SKM-1 (cell line): ENCODE measurements around the gene GLDN.

Source experiments
- DNase-seq: peaks from one replicate; lab custom pipeline; 2025; ENCODE audit not compliant: unreplicated experiment; lab: John Stamatoyannopoulos, UW

The GLDN gene

DNA sequence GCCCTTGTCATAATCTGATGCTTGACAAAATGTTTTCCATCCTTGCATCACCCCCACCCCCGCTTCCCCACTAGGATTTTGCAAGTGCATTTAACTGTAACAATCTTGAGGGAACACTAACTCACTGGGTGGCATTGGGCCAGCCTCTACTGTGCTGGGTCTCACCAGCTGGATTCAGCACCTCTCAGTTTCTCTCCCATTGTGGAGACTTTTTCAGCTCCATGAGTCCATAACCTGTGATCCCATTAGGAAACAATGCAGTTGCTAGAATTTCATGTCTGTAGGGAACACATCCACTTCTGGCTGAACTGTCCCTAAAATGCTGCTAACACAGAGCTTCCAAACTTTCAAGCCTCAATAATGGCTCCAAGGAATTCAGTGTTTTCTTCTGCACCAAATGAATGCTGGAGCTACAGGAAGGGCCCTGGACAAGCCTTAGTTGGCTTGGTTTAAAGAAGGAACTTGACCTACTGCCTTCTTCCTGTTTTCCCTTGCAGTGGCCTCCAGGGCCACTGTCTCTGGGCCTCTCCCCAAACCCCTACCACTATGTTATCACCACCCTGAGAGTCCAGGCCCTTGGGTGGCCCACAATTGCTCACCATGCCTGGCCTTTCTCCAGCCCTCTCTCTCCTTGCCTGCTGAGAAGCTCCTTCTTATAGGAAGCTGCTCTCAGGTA lies 18.7 kb upstream of the GLDN start:
- DNase-seq, result peak; percentile 62

DNA sequence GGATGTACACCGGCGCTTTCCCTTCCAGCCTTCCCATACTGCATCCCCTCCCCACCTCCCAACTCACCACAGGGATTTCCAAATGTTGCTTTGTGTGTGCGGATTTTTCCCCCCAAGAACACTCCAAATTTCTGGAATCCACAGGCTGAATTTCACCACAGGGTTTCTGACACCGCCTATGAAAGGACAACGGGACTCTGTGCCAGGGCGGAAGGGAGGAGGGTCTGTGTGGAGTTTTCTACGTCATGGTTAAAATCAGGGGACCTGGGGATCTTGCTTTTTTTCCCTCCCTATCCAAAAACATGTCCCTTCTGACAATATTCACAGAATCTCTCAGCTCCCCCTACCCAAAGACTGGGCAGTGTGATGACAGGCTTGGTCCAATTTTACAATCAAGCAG lies 17.7 kb upstream of the GLDN start:
- DNase-seq, result no peak

DNA sequence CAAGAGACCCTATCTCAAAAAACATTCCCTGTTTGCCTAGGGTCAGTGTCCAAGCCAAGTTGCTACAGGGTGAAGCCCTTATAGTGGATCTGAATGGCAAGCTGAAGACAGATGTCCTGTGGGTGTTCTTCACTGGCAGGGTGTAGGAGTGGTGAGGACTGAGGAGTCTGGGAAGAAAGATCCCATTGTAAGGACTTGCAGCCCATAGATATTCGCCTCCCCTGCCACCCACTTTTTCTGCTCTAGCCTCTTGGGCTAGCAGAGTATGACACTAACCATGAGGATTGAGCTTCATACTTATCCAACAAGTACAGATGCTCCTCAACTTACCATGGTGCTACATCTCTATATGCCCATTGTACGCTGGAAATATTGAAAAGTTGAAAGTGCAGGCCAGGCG lies 16.3 kb upstream of the GLDN start:
- DNase-seq, result no peak

DNA sequence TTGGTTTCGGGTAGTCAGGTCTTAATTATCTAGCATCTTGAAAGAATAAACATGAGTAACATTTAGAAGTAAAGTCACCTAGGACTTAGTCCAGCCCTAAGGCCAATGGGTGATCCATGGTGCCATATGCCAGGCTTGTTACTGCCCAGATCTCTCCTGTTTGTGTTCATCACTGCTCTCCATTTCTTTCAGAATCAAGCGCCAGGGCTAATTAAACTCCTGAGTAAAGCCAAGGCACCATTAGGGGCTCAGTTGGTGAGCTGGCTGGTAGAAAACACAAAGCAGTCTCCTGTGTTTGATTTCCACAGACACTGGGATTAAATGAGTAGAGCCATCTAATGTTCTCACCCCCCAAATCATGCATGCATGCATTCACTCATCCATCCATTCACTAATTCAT lies 14.4 kb upstream of the GLDN start:
- DNase-seq, result no peak

DNA sequence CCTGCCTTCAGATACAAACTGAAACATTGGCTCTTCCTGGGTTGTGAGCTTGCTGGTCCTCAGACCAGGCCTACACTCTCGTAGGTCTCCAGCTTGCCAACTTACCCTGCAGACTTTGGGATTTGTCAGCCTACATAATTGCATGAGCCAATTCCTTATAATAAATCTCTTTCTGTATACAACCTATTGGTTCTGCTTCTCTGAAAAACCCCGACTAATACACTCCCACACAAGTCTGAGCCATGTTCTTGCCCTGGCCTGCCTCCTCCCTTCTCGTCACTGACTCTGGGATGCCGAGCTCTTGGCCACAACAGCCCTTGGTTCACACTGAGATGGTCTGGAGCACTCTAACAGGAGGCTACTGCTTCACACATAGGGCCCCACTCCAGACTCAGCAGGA lies 12.5 kb upstream of the GLDN start:
- no peak for DNase-seq

DNA sequence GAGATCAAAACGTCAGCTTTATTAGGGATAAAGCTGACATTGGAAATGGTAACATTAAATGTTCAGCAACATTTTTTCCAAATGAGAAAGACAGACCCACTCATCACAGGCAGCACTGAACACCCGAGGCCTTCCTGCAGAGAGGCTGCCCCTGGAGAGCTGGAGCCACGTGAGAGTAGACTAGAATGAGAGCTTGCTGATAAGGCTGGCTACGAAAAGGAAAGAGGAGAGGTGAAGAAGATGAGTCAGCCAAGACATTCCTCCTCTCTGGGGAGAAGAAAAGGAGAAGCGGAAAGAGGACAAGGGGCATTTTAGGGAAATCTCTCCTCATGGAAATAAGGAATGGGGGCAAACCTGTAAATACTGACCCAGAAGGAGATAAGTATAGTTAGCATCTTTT lies 10.3 kb upstream of the GLDN start:
- no peak for DNase-seq

DNA sequence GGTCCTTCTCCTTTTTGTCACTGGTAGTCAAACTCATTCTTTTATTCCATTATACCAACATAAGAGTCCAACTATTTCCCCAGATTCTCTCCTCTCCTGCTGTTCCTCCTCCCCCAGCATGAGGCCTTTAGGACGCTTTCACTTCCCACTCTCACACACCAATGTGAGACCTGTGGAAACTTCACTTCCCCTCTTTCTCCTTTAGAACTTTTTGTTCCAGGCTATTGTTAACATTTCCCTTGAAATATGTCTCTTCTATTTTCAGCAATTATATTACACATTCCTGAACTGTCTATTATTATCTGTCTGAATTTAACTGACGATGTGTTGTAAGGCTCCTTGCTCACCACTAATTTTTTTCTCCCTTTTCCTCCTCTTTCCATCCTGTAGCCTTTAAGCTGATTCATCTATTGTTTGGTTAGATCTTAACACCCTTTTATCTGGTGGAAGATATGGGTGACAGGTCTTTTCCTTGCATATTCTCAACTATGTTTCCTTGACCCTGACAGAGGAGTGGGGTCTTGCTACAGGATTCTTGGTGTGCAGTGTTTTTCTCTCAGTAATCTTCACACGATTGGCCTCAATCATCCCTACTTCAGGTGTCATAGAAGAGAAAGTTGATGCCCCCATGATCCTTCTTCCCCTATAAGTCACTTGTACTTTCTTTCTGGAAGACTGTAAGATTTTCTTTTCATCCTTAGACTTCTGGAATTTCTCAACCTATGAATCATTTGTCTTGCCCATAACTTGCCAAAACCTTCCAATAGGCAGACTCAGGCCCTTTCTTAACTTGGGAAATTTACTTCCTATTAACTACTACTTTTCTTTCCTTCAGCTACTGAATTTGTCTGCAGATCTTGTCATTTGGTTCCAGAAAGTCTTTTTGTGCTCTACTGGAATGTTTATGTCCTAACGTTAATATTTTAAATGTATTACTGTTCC lies 9.0 kb upstream of the GLDN start:
- DNase-seq, result peak; percentile 24

DNA sequence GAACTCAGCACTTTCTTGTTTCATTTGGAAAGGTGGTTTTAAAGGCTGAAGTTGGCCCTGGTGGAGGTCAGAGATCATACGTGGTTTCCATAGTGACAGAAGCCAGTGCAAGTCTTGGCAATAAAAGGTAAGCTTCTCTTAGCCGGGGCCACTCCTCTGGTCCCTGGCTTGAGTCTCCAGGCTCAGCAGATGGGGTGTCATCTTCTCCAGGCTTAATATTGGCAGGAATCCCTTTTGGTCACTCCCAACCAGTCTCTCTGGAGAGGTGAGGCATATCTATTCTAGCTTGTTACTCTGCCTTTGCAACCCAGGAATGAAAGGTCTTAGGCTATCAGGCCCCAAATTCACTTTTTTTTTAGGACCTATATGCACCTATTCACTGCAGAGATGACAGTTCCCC lies 7.9 kb upstream of the GLDN start:
- no peak for DNase-seq

DNA sequence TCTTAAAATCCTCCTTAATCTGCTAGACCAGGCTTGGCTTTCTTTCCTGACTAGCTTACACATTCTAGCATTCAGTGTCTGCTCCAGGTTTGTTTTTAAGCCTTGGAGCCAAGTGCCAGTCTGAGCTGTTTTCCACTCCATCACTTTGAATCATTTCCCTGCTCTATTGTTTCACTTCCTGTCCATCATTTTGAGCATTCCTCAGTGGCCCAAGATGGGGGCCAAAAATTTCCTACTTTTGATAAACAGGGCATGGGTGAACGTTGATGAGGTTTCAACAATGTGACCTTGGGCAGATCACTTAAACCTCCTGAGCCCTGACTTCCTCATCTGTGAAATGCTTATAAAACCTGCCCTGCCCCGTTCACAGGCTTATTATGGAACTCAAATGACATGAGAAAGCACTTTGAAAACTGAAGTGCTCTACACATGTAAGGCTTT lies 7.4 kb upstream of the GLDN start:
- peak; percentile 63 for DNase-seq

DNA sequence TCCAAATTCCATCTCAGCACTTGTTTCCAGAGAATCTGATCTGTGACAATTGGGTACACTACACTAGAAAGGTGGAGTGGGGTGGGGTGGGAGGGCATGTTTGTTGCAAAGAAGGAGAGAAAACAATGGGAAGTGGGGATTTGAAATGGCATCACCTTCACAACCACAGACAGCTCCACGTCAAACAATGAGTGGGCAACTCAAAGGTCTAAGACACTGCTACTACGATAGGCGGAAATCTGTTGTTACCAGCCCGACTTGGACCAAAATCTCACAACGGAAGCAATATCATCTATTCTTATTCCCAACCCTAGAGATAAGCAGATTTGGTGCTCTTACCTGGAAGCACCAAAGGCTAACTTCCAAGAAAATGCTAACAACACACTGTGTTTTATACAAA lies 6.4 kb upstream of the GLDN start:
- no peak for DNase-seq

DNA sequence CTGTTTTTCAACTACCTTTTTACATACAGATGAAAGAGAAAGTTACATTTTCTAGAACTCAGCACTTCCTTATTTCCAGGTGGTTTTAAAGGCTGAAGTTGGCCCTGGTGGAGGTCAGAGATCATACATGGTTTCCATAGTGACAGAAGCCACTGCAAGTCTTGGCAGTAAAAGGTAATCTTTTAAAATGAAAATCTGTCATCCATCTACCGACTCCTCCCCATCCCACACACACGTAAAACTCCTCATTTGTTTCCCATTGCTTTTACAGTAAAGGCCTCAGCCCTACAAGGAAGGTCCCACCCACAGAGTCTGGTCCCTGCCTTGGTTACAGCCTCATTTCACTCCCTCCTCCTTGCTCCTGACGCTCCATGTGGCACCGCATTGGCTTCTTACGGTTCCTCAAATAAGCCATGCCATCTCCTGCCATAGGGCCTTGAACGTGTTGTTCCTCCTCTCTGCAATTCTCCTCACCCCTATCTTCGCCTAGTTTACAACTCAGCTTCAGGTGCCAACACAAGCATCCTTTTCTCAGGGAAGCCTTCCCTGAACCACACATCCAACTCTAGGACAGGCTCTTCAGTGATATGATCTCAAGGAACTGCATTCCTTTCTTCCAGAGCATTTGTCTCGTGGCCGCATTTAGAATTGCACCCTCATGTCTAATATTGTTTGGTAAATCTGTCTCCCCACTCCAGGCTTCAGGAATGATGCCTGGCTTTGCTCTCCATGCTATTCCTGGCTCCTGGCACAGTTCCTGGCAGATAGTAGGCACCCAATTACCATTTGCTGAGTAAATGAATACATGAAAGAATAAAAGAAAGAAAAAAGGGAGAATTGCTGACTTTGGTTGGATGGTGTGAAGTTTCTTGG lies 5.7 kb upstream of the GLDN start:
- peak; percentile 12 for DNase-seq

DNA sequence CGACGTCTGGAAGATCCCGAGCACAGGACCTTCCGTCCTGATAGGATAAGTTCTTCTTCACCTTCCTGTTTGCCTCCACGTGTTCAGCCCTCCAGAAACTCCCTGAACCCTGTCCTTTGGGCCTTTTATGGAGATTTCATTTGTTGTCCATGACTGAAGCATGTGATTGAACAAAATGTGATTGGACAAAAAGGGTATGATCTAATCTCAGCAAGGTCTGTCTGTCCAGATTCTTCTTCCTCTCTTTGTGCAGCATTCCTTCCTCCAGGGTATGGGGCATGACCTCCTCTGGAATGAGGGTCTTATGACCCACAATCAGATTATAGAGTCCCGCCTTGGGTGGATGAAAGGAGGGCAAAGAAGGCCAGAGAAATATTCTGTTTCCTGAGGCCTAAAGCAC lies 3.0 kb upstream of the GLDN start, which contains the start of gene CYP19A1:
Gene CYP19A1, minus strand, starts transcription at position 101 of the 400 bp plus-strand sequence. CDS start 95,684 bp downstream, outside the sequence.
- DNase-seq, result no peak

DNA sequence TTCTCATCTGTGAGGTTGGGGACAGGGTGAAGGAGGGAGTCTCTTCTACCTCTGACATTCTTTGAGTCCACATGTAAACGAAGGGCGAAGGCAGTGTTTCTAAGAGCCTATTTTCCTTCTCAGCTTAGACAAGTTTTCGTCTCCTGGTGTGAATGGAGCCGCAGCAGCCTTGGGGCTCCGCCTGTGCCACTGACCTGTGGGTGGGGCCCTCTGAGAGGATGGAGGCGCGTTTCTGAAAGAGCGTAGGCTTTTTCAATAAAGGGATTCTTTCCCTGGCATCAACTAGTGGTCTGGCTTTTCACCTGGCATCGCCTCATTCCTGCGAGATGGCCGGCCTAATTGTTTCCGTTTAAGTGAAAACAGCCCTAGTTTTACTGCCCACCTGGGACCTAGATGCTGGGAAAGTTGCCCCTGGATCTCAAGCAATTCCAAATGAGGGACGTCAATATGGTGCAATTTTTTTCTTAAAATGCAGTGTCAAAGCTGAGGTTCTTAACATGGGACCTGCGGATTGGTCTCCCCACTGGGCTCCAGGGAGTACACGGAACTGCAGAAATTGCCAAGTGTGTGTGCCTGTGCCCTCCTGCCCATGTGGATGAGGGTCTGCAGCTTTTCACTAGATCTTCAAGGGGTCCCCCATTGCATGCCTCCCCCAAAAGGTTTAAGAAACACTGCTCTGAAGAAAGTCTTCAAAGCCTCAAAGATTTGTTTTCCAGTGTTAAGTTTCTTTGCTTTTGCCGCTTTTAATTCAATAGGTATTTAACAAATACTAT lies 958 bp downstream of the GLDN start:
- no peak for DNase-seq

DNA sequence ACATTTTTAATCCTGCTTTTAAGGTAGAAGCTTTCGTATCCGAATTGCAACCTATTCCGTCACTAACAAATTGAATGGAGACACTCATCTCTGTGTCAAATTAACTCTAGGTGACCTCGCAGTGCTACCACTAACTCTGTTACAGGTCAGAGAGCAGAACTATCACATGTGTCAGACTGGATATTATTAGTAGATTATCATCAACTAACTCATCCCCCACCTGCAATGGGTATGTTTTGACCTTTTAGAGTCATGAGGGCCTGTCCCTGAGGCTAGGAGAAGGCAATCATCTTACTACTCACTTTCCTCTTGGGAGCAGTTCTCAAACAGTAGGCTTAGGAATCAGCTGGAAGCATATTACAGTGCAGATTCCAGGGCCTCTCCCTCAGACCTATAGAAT lies 2.0 kb downstream of the GLDN start:
- DNase-seq, result no peak

DNA sequence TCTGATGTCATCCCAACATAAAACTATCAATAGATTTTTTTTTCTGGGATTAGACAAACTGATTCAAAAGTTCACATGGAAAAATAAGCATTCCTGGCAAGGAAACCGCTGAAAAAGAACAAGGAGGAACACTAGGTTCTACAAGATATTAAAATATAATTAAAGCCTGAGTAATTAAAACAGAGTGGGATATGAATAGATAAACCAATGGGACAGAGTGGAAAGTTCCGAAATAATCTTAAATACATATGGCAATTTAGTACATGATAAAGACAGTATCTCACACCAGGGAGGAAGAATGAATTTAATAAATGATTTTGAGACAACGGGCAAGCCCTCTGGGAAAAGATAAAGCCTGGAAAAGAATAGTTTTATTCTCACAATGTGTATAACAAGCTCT lies 4.7 kb downstream of the GLDN start:
- DNase-seq, result no peak

DNA sequence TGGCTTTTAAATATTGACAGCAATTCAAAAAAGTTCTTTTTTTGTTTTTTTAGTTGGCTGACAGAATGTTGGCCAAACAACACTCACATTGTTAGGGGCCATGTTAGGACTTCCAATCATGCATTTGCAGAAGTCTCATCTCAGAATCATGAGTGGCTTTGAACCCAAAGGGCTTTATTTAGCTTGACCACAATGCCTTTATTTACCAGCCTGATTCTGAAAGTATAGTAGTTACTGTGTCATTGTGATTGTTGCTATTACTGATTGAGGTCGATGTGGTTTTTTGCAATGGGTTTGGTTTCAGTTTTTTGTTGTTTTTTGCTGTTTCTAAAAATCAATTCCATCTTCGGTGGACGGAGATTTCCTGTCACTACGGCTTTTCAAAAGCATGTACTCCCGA lies 7.2 kb downstream of the GLDN start:
- DNase-seq, result no peak

DNA sequence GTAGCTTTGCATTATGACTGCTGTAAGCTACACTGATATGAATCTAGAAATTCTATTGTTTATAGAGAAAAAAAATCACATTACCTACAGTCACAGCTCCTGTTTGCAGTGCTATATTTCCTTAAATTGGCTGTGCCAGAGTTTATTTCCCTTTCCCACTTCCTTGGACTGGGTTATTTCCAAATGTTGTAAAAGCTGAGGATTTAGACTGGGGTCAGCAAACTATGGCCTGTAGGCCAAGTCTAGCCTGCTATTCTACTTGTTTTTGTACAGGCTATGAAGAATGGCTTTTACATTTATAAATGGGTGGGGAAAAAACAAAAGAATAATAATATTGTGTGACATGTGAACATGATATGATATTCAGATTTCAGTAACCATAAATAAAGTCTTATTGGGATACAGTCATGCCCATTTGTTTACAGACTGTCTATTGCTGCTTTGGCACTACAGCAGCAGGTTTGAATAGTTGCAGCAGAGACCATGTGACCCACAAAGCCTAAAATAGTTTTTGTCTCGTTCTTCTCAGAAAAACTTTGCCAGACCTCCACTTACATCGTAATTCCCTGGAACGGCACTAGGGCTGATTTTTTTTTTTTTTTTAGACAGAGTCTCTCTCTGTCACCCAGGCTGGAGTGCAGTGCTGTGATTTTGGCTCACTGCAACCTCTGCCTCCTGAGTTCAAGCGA lies 7.8 kb downstream of the GLDN start:
- no peak for DNase-seq

DNA sequence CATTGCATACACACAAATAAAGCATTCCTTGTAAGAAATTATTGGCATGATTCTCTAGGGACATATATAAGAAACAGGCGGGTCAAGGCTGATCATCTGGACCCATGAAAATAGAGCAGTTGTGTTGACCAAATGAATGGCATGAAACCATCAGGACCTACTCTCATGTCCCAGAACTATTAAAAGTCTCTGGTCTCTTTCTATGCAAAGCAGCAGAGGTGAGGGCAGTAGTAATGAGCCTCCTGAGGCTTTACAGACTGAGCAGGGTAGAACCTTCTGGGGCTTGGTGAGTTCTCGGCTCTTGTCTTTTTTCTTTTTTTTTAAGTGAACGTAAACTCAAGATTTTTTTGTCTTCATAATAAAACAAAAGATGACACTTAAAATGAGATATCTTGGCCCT lies 9.3 kb downstream of the GLDN start:
- DNase-seq, result no peak

DNA sequence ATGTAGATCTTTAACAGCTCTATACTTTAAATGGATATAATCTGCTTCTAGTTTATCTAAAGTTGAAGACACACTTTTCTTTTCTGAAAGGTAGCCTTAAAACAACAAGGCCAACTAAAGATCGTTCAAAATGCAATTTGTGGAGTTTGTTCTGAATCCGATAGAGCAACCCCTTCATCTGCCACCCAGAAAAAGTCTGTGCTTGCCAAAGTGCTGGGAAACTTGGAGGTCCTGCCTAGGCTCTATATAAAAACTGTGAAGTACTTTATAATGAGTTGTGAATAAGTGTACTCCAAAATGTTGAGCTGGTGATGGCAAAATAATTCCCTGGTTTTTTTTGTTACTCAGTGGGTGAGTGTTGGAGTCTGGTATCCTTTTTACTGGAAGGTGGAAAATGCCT lies 12.5 kb downstream of the GLDN start:
- no peak for DNase-seq

DNA sequence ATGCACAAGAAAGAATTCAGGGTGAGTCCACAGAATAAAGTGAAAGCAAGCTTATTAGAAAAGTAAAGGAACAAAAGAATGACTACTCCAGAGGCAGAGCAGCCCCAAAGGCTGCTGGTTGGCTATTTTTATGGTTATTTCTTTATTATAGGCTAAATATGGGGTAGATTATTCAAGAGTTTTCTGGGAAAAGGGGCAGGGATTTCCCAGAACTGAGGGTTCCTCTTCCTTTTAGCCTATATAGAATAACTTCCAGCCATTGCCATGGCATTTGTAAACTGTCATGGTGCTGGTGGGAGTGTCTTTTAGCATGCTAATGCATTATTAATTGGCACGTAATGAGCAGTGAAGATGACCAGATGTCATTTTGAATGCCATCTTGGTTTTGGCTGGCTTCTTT lies 13.6 kb downstream of the GLDN start:
- DNase-seq, result no peak
